GM19193 (cell line): ENCODE data around the gene TGFB2.

ENCODE experiments used
- POLR2A ChIP-seq: IDR thresholded peaks from 4 replicates; pipeline ENCODE4 v1.6.1; 2011; ENCODE audit not compliant: insufficient read depth, insufficient read length; ENCODE audit errors: extremely low read depth

Gene TGFB2

GRCh38 chr1:218481116-218481775, 136.1 kb downstream of the TGFB2 start:
- no peak for TF ChIP-seq POLR2A

GRCh38 chr1:218482683-218483082, 137.5 kb downstream of the TGFB2 start:
- TF ChIP-seq POLR2A = no peak

- TF ChIP-seq POLR2A = no peak
These were observed 140.2 kb downstream of the TGFB2 start for GRCh38 chr1:218485241-218485928.

GRCh38 chr1:218488531-218488930, 143.4 kb downstream of the TGFB2 start:
- TF ChIP-seq POLR2A = no peak

- no peak for TF ChIP-seq POLR2A
These were observed 143.8 kb downstream of the TGFB2 start for GRCh38 chr1:218488986-218489385.

- no peak for TF ChIP-seq POLR2A
These were observed 145.3 kb downstream of the TGFB2 start for GRCh38 chr1:218490406-218490922.

- TF ChIP-seq POLR2A = no peak
These were observed 147.7 kb downstream of the TGFB2 start for GRCh38 chr1:218492874-218493273.

- no peak for TF ChIP-seq POLR2A
These were observed 148.8 kb downstream of the TGFB2 start for GRCh38 chr1:218493986-218494385.
